ENCODE data around the gene RASGRP2. TPM values are rescaled to one million over a fixed set of nuclear protein-coding genes. Genes with fewer than 3 reads are reported as not detected.

Gene RASGRP2
- total and polyA plus RNA-seq, 2 of the 8 experiments (the other 6 are each of a cell fraction or from before 2014, with no cell fraction given) = 40.6 to 45.7 TPM

GRCh38 chr11:64765291-64765850 lies 21.4 kb upstream of the RASGRP2 start:
- DNase-seq (ENCODE audit: low read depth in 1 of 2, low spot score in 2 of 2) (no peak), FAIRE-seq (no peak)
- Histone ChIP-seq H3K9ac (replicated peaks in 1 of 4; ENCODE audit: extremely low read depth in 1 of 4, low read depth in 3 of 4, low read length in 3 of 4) (no peak overlapping the region), H3K18ac (ENCODE audit: extremely low read depth, low read length) (no peak overlapping the region), H3K4me1 (replicated peaks in 1 of 4; ENCODE audit: control insufficient read depth in 3 of 4, insufficient read depth in 4 of 4, low read length in 3 of 4) (peaks cover 26 to 58% (median 50%) of the 10 kb centered on the region in 4 experiments), H3K36me3 (ENCODE audit: control insufficient read depth in 2 of 4, insufficient read depth in 4 of 4, low read length in 3 of 4) (peaks cover 43 to 69% (median 57%) of the 10 kb centered on the region in 4 experiments), H4K20me1 (replicated peaks in 1 of 2; ENCODE audit: control insufficient read depth in 1 of 2, insufficient read depth in 2 of 2, low read length in 2 of 2) (peaks cover 21 to 28% of the 10 kb centered on the region in 2 experiments), H3K4me2 (ENCODE audit: insufficient read depth in 1 of 2, low read depth in 2 of 2, low read length in 2 of 2) (peak overlapping the region in 1 of 2 experiments; percentile 70; a peak in 1 of 4 replicates), H4K8ac (ENCODE audit: extremely low read depth, insufficient read depth, low read length) (no peak overlapping the region; the same call in 1 of the 2 replicates), H3K9me3 (ENCODE audit: insufficient read depth in 2 of 2, low read depth in 1 of 2, low read length in 1 of 2) (no peaks in the 10 kb centered on the region), H2AFZ (ENCODE audit: low read length) (no peak overlapping the region), H3K79me2 (ENCODE audit: control insufficient read depth in 1 of 2, insufficient read depth in 2 of 2, low read length in 2 of 2) (peaks cover 0 to 17% of the 10 kb centered on the region in 2 experiments; a peak in 1 of 4 replicates), H3K27ac (ENCODE audit: low read depth, low read length) (no peak overlapping the region), H3K4ac (replicated peaks; ENCODE audit: insufficient read length, low read depth, low read length) (no peak overlapping the region), H3K23ac (ENCODE audit: insufficient read length) (no peak overlapping the region), H2BK15ac (ENCODE audit: low read length) (no peak overlapping the region), H3K27me3 (replicated peaks in 1 of 4; ENCODE audit: control insufficient read depth in 3 of 4, extremely low read depth in 1 of 4, insufficient read depth in 3 of 4, low read length in 3 of 4) (no peaks in the 10 kb centered on the region; a peak in 1 of 7 replicates), H2BK20ac (ENCODE audit: low read length) (no peak overlapping the region), H3K56ac (replicated peaks; ENCODE audit: insufficient read length, low read depth, low read length) (no peak overlapping the region), H4K91ac (replicated peaks; ENCODE audit: insufficient read length, low read length) (no peak overlapping the region), H2AK5ac (ENCODE audit: low read depth, low read length) (no peak overlapping the region), H3K79me1 (ENCODE audit: low read depth, low read length) (peaks cover 3% of the 10 kb centered on the region), H3K4me3 (ENCODE audit: extremely low read depth in 1 of 4, insufficient read depth in 2 of 4, low read depth in 3 of 4, low read length in 4 of 4) (no peak overlapping the region), H2BK5ac (ENCODE audit: low read depth, low read length) (peak overlapping the region; percentile 77; the same call in 1 of the 2 replicates), H4K5ac (ENCODE audit: insufficient read length, low read depth, low read length) (no peak overlapping the region), H3K14ac (ENCODE audit: insufficient read length) (no peak overlapping the region), H2BK120ac (replicated peaks; ENCODE audit: low read depth, low read length) (no peak overlapping the region), H2BK12ac (ENCODE audit: low read depth, low read length) (no peak overlapping the region), H3K23me2 (ENCODE audit: low read depth, low read length) (no peaks in the 10 kb centered on the region)
- CTCF ChIA-PET (ENCODE audit: partially characterized antibody) = interaction anchor here (0.6 to 23.6 kb wide), 6 partner anchors 9 to 130 kb away, joined by 3 to 376 read pairs (median 6); partner anchors contain the start of gene RASGRP2
- 85% methylated on average over 30 of the region's 30 CpGs; no CpG with 5 or more reads in 1 of the 2 experiments for WGBS, 2 experiments (ENCODE audit: extremely low coverage in 1 of 2, insufficient coverage in 1 of 2, insufficient read length in 1 of 2, insufficient replicate concordance in 2 of 2, low coverage in 1 of 2, low lambda C conversion rate in 2 of 2, missing lambda C conversion rate in 1 of 2)
- POLR2A ChIA-PET (ENCODE audit: partially characterized antibody) = interaction anchor here (0.9 to 42.9 kb wide), 3 partner anchors 0 to 40 kb away, joined by 4 to 1087 read pairs (median 1087); partner anchors contain the start of genes PYGM, RASGRP2 and SF1
- no peak for TF ChIP-seq TAF1 (IDR thresholded peaks at IDR 0.05; ENCODE audit: low read depth, low read length)
- no peak for TF ChIP-seq CTBP2 (IDR thresholded peaks at IDR 0.05; ENCODE audit: borderline replicate concordance, insufficient read depth, insufficient read length, low read length)
- peak in 2 of 3 experiments; percentile 45 to 62; a peak in 3 of 4 replicates for TF ChIP-seq CTCF (IDR thresholded peaks at IDR 0.05; ENCODE audit: control extremely low read depth in 1 of 3, insufficient read depth in 1 of 3, low read depth in 1 of 3, low read length in 3 of 3)
- no peak for TF ChIP-seq HDAC6 (IDR thresholded peaks at IDR 0.05; ENCODE audit: low read depth, low read length)
- TF ChIP-seq SIN3A (conservative IDR thresholded peaks at IDR 0.05 in 1 of 2, IDR thresholded peaks at IDR 0.05 in 1 of 2; ENCODE audit: low read depth in 1 of 2, low read length in 2 of 2) = no peak
- no peak for TF ChIP-seq JUN (IDR thresholded peaks at IDR 0.05; ENCODE audit: low read depth, low read length)
- TF ChIP-seq RAD21 (IDR thresholded peaks at IDR 0.05 in 1 of 2, conservative IDR thresholded peaks at IDR 0.05 in 1 of 2; ENCODE audit: low read depth in 2 of 2, low read length in 2 of 2) = peak in 1 of 2 experiments; percentile 23; a peak in 1 of 4 replicates
- TF ChIP-seq BCL11A (IDR thresholded peaks at IDR 0.05; ENCODE audit: low read depth in 2 of 2, low read length in 2 of 2) = no peak
